HCT116 (cell line): Measurements from ENCODE around the gene GNGT1. TPM values are rescaled to one million over a fixed set of nuclear protein-coding genes. Genes with fewer than 3 reads are reported as not detected.

Experiments
- ATAC-seq: fragments of 200-7000 bp; cut with Tn5 transposase; 2 replicates; pipeline ENCODE4 v1.9.1; 2020; ENCODE audit warnings: mild to moderate bottlenecking, moderate library complexity
- BruUV-seq: library from RNA; stranded (reverse); fragments of 400-500 nt; replicated peaks from 2 replicates; lab custom pipeline; 2021; lab: Mats Ljungman, UMichigan
- CTCF ChIA-PET: fragments of 300-600 bp; sonication (Branson Sonifier 250); formaldehyde crosslinking; loops from one replicate; lab custom pipeline; 2021; ENCODE audit warnings: antibody characterized with exemption; lab: Charles Lee
- POLR2A ChIA-PET: fragments of 300-600, 350-600 bp; sonication (Branson Sonifier 250); formaldehyde crosslinking; loops from one replicate; lab custom pipeline; 2021; ENCODE audit warnings: antibody characterized with exemption; lab: Charles Lee
- RAD21 ChIA-PET, 2 experiments: fragments of 300-600 bp; sonication (Branson Sonifier 250); formaldehyde crosslinking; loops; one replicate each; lab custom pipeline; 2023; ENCODE audit warnings: low total read pairs in 2 of 2; ENCODE audit not compliant: uncharacterized antibody in 2 of 2, unreplicated experiment in 2 of 2, low non-redundant PET in 1 of 2; lab: Charles Lee
- DNase-seq: peaks from one replicate; pipeline ENCODE4 v3.0.0-alpha.2; 2010; ENCODE audit warnings: low read depth, low spot score
- H2AFZ ChIP-seq: fragments of 200-600 bp; shearing (Covaris generic), sonication (generic); 2 replicates; pipeline ENCODE4 v1.6.1; 2017; ENCODE audit warnings: low read depth, mixed run types, mixed read lengths, antibody characterized with exemption, low read length; ENCODE audit not compliant: poor library complexity, severe bottlenecking
- H3K27ac ChIP-seq: 2 replicates; pipeline ENCODE4 v1.5.1; 2012; ENCODE audit warnings: low read depth, low read length
- H3K27me3 ChIP-seq: fragments of 200-600 bp; sonication (generic); 2 replicates; pipeline ENCODE4 v1.6.1; 2016; ENCODE audit warnings: mixed run types, low read length, mixed read lengths; ENCODE audit not compliant: insufficient read depth
- H3K36me3 ChIP-seq, 2 experiments: fragments of 200-500 bp in 1 of 2; fragments of 200-600 bp in 1 of 2; sonication (Bioruptor generic) in 1 of 2; sonication (generic) in 1 of 2; 2 replicates each; pipeline versions ENCODE4 v1.5.1 to v1.6.1; 2014 to 2016; ENCODE audit warnings: low read length in 2 of 2, inconsistent platforms in 1 of 2, mixed read lengths in 1 of 2, mixed run types in 1 of 2; ENCODE audit not compliant: insufficient read depth in 2 of 2, control insufficient read depth in 1 of 2
- H3K4me1 ChIP-seq, 2 experiments: fragments of 200-600 bp in 1 of 2; sonication (generic) in 1 of 2; 2 replicates each; pipeline versions ENCODE4 v1.5.1 to v1.6.1; 2012 to 2017; ENCODE audit warnings: low read length in 2 of 2, inconsistent platforms in 1 of 2, mild to moderate bottlenecking in 1 of 2, mixed read lengths in 1 of 2, mixed run types in 1 of 2, moderate library complexity in 1 of 2; ENCODE audit not compliant: insufficient read depth in 2 of 2, control insufficient read depth in 1 of 2
- H3K4me2 ChIP-seq: fragments of 200-600 bp; sonication (generic); 2 replicates; pipeline ENCODE4 v1.6.1; 2017; ENCODE audit warnings: mixed run types, low read length, mixed read lengths
- H3K4me3 ChIP-seq, 2 experiments: fragments of 200-600 bp in 1 of 2; sonication (generic) in 1 of 2; replicated peaks in 1 of 2; 2 replicates each; pipeline ENCODE4 v1.5.1; 2011 to 2016; ENCODE audit warnings: low read length in 2 of 2, control low read depth in 1 of 2, low read depth in 1 of 2, mild to moderate bottlenecking in 1 of 2, mixed read lengths in 1 of 2, mixed run types in 1 of 2
- H3K79me2 ChIP-seq: fragments of 200-600 bp; sonication (generic); 2 replicates; pipeline ENCODE4 v1.6.1; 2017; ENCODE audit warnings: mild to moderate bottlenecking, mixed run types, low read length, moderate library complexity, mixed read lengths; ENCODE audit not compliant: insufficient read depth
- H3K9ac ChIP-seq: fragments of 200-600 bp; sonication (generic); 2 replicates; pipeline ENCODE4 v1.6.1; 2016; ENCODE audit warnings: low read length, mixed read lengths
- H3K9me2 ChIP-seq: fragments of 200-600 bp; sonication (generic), shearing (Covaris generic); 2 replicates; pipeline ENCODE4 v1.6.1; 2017; ENCODE audit warnings: mixed run types, mild to moderate bottlenecking, moderate library complexity; ENCODE audit not compliant: insufficient read depth
- H3K9me3 ChIP-seq, 2 experiments: fragments of 200-500 bp in 1 of 2; fragments of 200-600 bp in 1 of 2; sonication (Bioruptor generic) in 1 of 2; sonication (generic) in 1 of 2; 2 replicates each; pipeline ENCODE4 v1.6.1; 2014 to 2017; ENCODE audit warnings: low read length in 2 of 2, mixed read lengths in 2 of 2, inconsistent platforms in 1 of 2, low read depth in 1 of 2, mild to moderate bottlenecking in 1 of 2, mixed run types in 1 of 2, moderate library complexity in 1 of 2; ENCODE audit not compliant: control insufficient read depth in 1 of 2, insufficient read depth in 1 of 2
- H4K20me1 ChIP-seq: fragments of 200-600 bp; sonication (generic), shearing (Covaris generic); 2 replicates; pipeline ENCODE4 v1.6.1; 2017; ENCODE audit warnings: mixed run types, mild to moderate bottlenecking, moderate library complexity; ENCODE audit not compliant: insufficient read depth
- CBX3 ChIP-seq: IDR thresholded peaks from 2 replicates; pipeline ENCODE4 v1.6.1; 2012; ENCODE audit warnings: low read depth
- CEBPB ChIP-seq: IDR thresholded peaks from 2 replicates; pipeline ENCODE4 v1.6.1; 2012; ENCODE audit warnings: low read depth
- EGR1 ChIP-seq: IDR thresholded peaks from 2 replicates; pipeline ENCODE4 v1.6.1; 2012; ENCODE audit warnings: low read depth
- ELF1 ChIP-seq: IDR thresholded peaks from 2 replicates; pipeline ENCODE4 v1.6.1; 2012; ENCODE audit warnings: low read depth, borderline replicate concordance
- FOSL1 ChIP-seq: IDR thresholded peaks from 2 replicates; pipeline ENCODE4 v1.6.1; 2012; ENCODE audit warnings: low read depth
- JUND ChIP-seq: IDR thresholded peaks from 2 replicates; pipeline ENCODE4 v1.6.1; 2012
- POLR2A ChIP-seq: IDR thresholded peaks from 2 replicates; pipeline ENCODE4 v1.7.0; 2011; ENCODE audit warnings: borderline replicate concordance; ENCODE audit not compliant: insufficient read depth, insufficient read length; ENCODE audit errors: extremely low read depth
- SIN3A ChIP-seq: IDR thresholded peaks from 2 replicates; pipeline ENCODE4 v1.6.1; 2012; ENCODE audit warnings: low read depth
- SP1 ChIP-seq: IDR thresholded peaks from 2 replicates; pipeline ENCODE4 v1.6.1; 2012; ENCODE audit warnings: low read depth
- SRF ChIP-seq: IDR thresholded peaks from 2 replicates; pipeline ENCODE4 v1.6.1; 2012; ENCODE audit warnings: low read depth
- TCF7L2 ChIP-seq: IDR thresholded peaks from 2 replicates; pipeline ENCODE4 v1.7.0; 2011; ENCODE audit warnings: borderline replicate concordance, inconsistent platforms; ENCODE audit not compliant: insufficient read depth, insufficient read length; ENCODE audit errors: extremely low read depth
- YY1 ChIP-seq: IDR thresholded peaks from 2 replicates; pipeline ENCODE4 v1.6.1; 2011; ENCODE audit warnings: low read length, low read depth, moderate library complexity, mild to moderate bottlenecking; ENCODE audit not compliant: insufficient replicate concordance; ENCODE audit errors: extremely low read depth
- intact Hi-C: fragments of 100-400 bp; cut with micrococcal nuclease; formaldehyde crosslinking; loops from 2 replicates; pipeline ENCODE4 v1.10.0; 2022
- total RNA-seq: library from RNA; stranded (reverse); gene quantifications from one replicate; pipeline ENCODE4 v1.2.1, GENCODE V29; 2021; ENCODE audit not compliant: unreplicated experiment
- TF ChIP-seq, protein P1 (sequence below), 3 experiments: fragments of 200-600 bp in 1 of 3; sonication (generic) in 1 of 3; IDR thresholded peaks in 2 of 3; conservative IDR thresholded peaks in 1 of 3; 2 replicates each; pipeline ENCODE4 v1.5.1; 2012 to 2017; ENCODE audit warnings: low read depth in 2 of 3, low read length in 2 of 3, antibody characterized with exemption in 1 of 3, borderline replicate concordance in 1 of 3, control low read depth in 1 of 3, mild to moderate bottlenecking in 1 of 3, mixed read lengths in 1 of 3, mixed run types in 1 of 3, moderate library complexity in 1 of 3; ENCODE audit not compliant: insufficient read depth in 1 of 3
- TF ChIP-seq, protein P2 (sequence below): IDR thresholded peaks from 2 replicates; pipeline ENCODE4 v1.6.1; 2012

GNGT1 gene
- total RNA-seq, 1 experiment from 2014 or later = 0.91 TPM

DNA sequence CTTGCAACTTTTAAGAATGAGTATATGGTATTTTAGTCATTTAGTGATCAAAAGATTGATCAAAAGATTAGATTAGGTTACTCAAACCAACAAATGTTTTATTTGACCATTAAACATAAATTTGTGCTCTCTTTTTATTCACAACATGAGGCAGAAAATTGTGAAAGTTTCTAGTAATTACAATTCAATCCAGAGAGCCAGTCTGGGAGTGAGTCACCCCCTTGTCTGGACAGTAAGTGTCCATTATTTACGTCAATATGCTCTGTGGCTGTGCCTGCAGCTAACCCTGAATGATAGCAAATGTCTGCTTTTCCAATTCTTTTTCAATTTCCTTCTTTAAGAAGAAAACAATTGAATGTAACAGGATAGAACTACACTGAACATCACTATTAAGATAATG, 43.1 kb downstream of the GNGT1 start:
- no peak for DNase-seq
- no peaks in the 10 kb centered on the region for H3K27me3 ChIP-seq
- no TSS peak for BruUV-seq
- TF ChIP-seq YY1 (no peak), ELF1 (no peak)
- ChIA-PET CTCF (no interaction called here), POLR2A (no interaction called here), RAD21 (no interaction called here)
- no peak for ATAC-seq
- no peak overlapping the region for H3K9ac ChIP-seq
- H2AFZ ChIP-seq = no peak overlapping the region
- no peaks in the 10 kb centered on the region for H3K9me3 ChIP-seq
- no peak overlapping the region for H3K27ac ChIP-seq
- H4K20me1 ChIP-seq = no peaks in the 10 kb centered on the region
- H3K9me2 ChIP-seq = no peaks in the 10 kb centered on the region
- intact Hi-C loops = no loop called here
- no peaks in the 10 kb centered on the region for H3K36me3 ChIP-seq
- no peaks in the 10 kb centered on the region for H3K4me1 ChIP-seq
- no peaks in the 10 kb centered on the region for H3K79me2 ChIP-seq
- H3K4me2 ChIP-seq = no peak overlapping the region
- H3K4me3 ChIP-seq = no peak overlapping the region

DNA sequence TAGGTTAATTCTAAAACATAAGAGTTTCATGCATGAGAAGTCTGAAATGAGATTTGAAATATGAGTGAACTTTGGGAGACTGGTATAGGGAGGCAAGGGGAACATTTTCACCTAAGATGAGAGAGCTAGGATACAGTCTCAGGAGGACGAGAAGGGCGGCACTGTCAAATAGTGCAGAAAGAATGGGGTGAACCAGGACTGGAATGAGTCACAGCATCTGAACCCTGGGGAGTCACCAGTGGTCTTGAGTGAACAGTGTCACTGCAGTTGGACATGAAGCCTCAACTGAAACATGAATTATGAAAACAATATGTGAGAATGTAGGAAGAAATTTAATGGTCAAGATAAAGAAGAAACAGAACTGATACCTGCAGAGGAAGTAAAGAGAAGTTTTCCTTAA, 48.9 kb downstream of the GNGT1 start:
- CTCF ChIA-PET = no interaction called here
- intact Hi-C loops = no loop called here
- no peak overlapping the region for H3K4me3 ChIP-seq
- no peak overlapping the region for H2AFZ ChIP-seq
- DNase-seq (no peak), ATAC-seq (no peak)
- no peaks in the 10 kb centered on the region for H3K4me1 ChIP-seq
- H3K27ac ChIP-seq = no peak overlapping the region
- no peaks in the 10 kb centered on the region for H3K9me3 ChIP-seq
- H3K36me3 ChIP-seq = no peaks in the 10 kb centered on the region
- no peak overlapping the region for H3K9ac ChIP-seq
- H3K4me2 ChIP-seq = no peak overlapping the region
- no TSS peak for BruUV-seq
- H3K27me3 ChIP-seq = no peaks in the 10 kb centered on the region
- TF ChIP-seq SIN3A = no peak
- POLR2A ChIA-PET = no interaction called here
- no peaks in the 10 kb centered on the region for H3K79me2 ChIP-seq
- RAD21 ChIA-PET = no interaction called here
- H3K9me2 ChIP-seq = no peaks in the 10 kb centered on the region
- H4K20me1 ChIP-seq = no peaks in the 10 kb centered on the region

DNA sequence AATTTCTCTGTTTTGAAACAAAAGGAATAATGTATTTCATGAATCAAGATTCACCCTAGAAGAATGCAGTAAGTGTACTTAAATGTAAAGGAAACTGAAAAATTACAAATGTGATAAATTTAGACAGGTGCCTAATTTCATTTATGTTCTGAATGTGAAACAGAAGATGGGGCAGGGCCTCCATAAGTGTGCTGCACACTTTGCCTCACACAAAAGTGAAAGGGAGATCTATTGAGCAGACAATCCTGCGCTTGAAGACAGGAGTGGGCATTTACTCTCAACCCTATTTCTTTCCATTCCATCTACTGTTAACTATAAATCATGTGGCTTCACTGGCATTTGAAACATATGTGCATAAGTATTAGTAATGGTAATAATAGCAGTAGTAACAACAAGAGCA, 51.4 kb downstream of the GNGT1 start:
- CTCF ChIA-PET = no interaction called here
- RAD21 ChIA-PET = no interaction called here
- Histone ChIP-seq H3K27me3 (no peaks in the 10 kb centered on the region), H3K9ac (no peak overlapping the region), H3K79me2 (no peaks in the 10 kb centered on the region), H3K4me1 (no peaks in the 10 kb centered on the region), H3K36me3 (no peaks in the 10 kb centered on the region), H4K20me1 (no peaks in the 10 kb centered on the region), H3K4me2 (no peak overlapping the region), H3K9me3 (no peaks in the 10 kb centered on the region), H3K9me2 (no peaks in the 10 kb centered on the region), H2AFZ (no peak overlapping the region), H3K4me3 (no peak overlapping the region), H3K27ac (no peak overlapping the region)
- intact Hi-C loops = no loop called here
- TF ChIP-seq FOSL1 (no peak), EGR1 (no peak), SRF (no peak), CEBPB (no peak), POLR2A (no peak), ELF1 (no peak), JUND (no peak), SP1 (no peak), CBX3 (no peak), YY1 (no peak), TCF7L2 (no peak)
- TF ChIP-seq, protein P1, sequence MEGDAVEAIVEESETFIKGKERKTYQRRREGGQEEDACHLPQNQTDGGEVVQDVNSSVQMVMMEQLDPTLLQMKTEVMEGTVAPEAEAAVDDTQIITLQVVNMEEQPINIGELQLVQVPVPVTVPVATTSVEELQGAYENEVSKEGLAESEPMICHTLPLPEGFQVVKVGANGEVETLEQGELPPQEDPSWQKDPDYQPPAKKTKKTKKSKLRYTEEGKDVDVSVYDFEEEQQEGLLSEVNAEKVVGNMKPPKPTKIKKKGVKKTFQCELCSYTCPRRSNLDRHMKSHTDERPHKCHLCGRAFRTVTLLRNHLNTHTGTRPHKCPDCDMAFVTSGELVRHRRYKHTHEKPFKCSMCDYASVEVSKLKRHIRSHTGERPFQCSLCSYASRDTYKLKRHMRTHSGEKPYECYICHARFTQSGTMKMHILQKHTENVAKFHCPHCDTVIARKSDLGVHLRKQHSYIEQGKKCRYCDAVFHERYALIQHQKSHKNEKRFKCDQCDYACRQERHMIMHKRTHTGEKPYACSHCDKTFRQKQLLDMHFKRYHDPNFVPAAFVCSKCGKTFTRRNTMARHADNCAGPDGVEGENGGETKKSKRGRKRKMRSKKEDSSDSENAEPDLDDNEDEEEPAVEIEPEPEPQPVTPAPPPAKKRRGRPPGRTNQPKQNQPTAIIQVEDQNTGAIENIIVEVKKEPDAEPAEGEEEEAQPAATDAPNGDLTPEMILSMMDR (IDR thresholded peaks at IDR 0.05 in 2 of 3, conservative IDR thresholded peaks at IDR 0.05 in 1 of 3; ENCODE audit: borderline replicate concordance in 1 of 3, insufficient read depth in 1 of 3, low read depth in 2 of 3, low read length in 2 of 3) = no peak
- TF ChIP-seq, protein P2, sequence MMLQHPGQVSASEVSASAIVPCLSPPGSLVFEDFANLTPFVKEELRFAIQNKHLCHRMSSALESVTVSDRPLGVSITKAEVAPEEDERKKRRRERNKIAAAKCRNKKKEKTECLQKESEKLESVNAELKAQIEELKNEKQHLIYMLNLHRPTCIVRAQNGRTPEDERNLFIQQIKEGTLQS = no peak
- ATAC-seq (no peak), DNase-seq (no peak)
- POLR2A ChIA-PET = no interaction called here
- BruUV-seq = no TSS peak
